GM10248 (cell line): ENCODE data around the gene TNFRSF21.

Experiments
- CTCF ChIA-PET: fragments of 300-600 bp; sonication (Branson Sonifier 250); formaldehyde crosslinking; extraction: SDS; loops from one replicate; lab custom pipeline; 2021; ENCODE audit warnings: antibody characterized with exemption; lab: Yijun Ruan, JAX
- POLR2A ChIA-PET: fragments of 350-650 bp; sonication (Branson Sonifier 250); formaldehyde crosslinking; extraction: SDS; loops from one replicate; lab custom pipeline; 2020; ENCODE audit warnings: antibody characterized with exemption; lab: Yijun Ruan, JAX
- DNase-seq: peaks from one replicate; pipeline ENCODE4 v3.0.0; 2012; ENCODE audit errors: extremely low spot score
- CTCF ChIP-seq: IDR thresholded peaks from 2 replicates; pipeline ENCODE4 v1.5.1; 2012; ENCODE audit warnings: mild to moderate bottlenecking, low read depth; ENCODE audit errors: extremely low read depth, missing control alignments, control extremely low read depth

Gene TNFRSF21

GRCh38 chr6:47303342-47303741 lies 6.4 kb downstream of the TNFRSF21 start:
- DNase-seq, result no peak
- ChIA-PET CTCF (interaction anchor here (1.0 to 1.2 kb wide), 4 partner anchors 16 to 206 kb away, joined by 3 to 6 read pairs (median 4); no protein-coding TSS in a partner anchor), POLR2A (no interaction called here)
- no peak for TF ChIP-seq CTCF

DNA sequence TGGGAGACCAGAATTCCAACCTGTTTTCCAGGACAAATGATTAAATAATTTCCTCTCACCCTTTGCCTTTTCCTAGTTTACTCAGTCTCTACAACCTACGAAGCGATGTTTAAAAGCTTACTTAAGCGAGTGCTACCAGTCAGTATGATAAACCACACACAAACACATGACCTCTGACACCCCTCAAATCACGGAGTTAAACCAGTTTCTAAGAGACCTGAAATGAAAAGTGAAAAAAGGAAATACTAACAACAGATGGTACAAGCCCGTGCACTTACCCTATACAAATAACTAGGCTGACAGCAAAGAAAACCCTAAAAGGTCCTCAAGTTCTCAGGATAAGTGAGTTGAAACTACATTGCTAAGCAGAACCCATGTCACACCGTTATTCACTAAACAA lies 7.7 kb downstream of the TNFRSF21 start:
- DNase-seq, result no peak
- ChIA-PET POLR2A (no interaction called here), CTCF (interaction anchor here (1.0 to 1.5 kb wide), 3 partner anchors 11 to 204 kb away, joined by 3 to 4 read pairs (median 3); no protein-coding TSS in a partner anchor)
- TF ChIP-seq CTCF, result no peak

GRCh38 chr6:47301441-47301840 lies 8.3 kb downstream of the TNFRSF21 start:
- ChIA-PET CTCF (interaction anchor here (1.0 to 1.5 kb wide), 3 partner anchors 10 to 204 kb away, joined by 3 to 4 read pairs (median 3); no protein-coding TSS in a partner anchor), POLR2A (no interaction called here)
- DNase-seq, result no peak
- no peak for TF ChIP-seq CTCF

DNA sequence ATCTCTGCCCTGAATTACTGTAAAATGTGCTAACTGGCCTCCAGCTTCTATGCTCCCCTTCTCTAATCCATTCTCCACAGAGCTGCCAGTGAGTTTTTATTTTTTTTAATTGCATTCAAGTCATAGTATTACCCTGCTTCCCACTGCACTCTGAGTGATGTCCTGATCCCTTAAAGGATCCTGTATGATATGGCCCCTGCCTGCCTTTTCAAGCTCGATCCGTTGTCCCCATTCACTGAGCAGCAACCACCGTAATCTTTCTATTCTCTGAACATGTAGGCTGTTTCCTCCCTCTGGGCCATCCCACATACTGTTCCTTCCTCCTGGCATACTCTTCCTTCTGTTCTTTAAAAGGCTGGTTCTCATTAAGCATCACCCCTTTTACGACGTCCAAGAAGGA lies 9.3 kb downstream of the TNFRSF21 start:
- CTCF ChIA-PET, result interaction anchor here (1.1 to 1.5 kb wide), 2 partner anchors 9 to 203 kb away, joined by 3 to 4 read pairs; partner anchors contain the start of gene TNFRSF21

DNA sequence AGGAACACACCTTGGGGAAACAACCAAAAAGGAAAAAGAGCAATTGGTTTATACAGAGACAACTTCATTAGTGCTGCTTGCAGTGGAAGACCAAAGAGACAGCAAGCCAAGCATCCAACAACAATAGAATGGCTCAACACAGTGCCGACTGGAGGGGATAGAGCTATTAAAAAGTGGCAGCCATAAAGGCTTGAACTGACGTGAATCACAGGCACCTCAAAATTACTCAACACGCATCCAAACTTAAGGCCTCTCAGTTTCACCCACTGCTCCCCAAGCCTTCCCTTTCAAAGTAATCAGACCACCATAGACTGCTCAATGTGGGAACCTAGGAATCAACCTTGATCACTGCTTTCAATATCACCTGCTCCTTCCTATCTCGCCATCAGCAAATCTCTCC lies 9.7 kb downstream of the TNFRSF21 start:
- ChIA-PET POLR2A (no interaction called here), CTCF (interaction anchor here (1.1 kb wide), 1 partner anchor 10 kb away, joined by 3 read pairs; the partner anchor contains the start of gene TNFRSF21)

More for the DNA sequence above, 9.3 kb downstream of the TNFRSF21 start:
- no peak for DNase-seq
- TF ChIP-seq CTCF, result no peak
- POLR2A ChIA-PET, result no interaction called here

GRCh38 chr6:47298475-47298874 lies 11.2 kb downstream of the TNFRSF21 start:
- ChIA-PET CTCF (interaction anchor here (0.7 to 0.9 kb wide), 3 partner anchors 10 to 201 kb away, joined by 3 to 4 read pairs (median 3); no protein-coding TSS in a partner anchor), POLR2A (no interaction called here)
- DNase-seq, result no peak
- TF ChIP-seq CTCF, result no peak

More for the DNA sequence above, 9.7 kb downstream of the TNFRSF21 start:
- DNase-seq, result no peak
- TF ChIP-seq CTCF, result no peak
